HG03097 (cell line): ENCODE data around the gene PABPC1L.

Source experiments
- ATAC-seq: cut with Tn5 transposase; IDR thresholded peaks from one replicate; pipeline ENCODE4 v1.9.1; 2021; ENCODE audit not compliant: unreplicated experiment, low FRiP score

The PABPC1L gene

DNA sequence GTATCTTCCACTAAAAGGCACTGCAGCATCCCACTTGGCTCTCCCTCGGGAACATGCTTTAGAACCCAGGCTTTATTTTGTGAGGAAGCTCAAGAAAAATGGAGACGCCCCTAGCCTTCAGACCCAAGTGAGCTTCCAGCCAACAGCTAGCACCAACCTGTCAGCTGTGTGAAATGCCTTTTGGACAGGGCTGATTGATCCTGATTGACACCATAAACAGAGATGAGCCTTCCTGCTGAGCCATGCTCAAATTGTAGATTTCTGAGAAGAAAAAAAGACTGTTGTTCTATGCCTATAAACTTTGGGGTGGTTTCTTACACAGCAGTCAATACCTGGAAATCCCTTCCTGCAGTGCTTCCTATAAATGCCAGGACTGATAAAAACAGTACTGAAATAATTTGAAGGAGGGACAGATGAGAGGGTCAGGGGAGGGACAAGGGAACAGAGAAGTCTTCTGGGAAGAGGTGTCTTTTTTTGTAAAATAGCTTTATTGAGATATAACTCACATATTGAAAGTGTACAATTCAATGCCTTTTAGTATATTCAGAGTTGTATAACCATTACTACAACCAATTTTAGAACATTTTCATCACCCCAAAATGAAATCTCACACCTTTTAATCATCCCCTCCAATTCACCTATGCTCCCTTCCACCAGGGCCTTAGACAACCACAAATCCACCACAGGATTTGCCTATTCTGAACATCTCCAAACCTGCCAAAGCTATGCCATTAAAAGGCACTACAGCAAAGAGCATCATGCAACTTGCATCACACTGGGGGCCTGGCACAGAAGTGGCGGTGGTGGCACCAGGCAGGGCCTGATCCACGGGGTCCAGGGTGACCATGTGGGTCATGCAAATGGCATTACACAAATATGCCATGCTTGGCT lies 53.7 kb downstream of the PABPC1L start:
- no peak for ATAC-seq

- ATAC-seq = no peak
These were observed 55.8 kb downstream of the PABPC1L start for GRCh38 chr20:44965651-44966029.

DNA sequence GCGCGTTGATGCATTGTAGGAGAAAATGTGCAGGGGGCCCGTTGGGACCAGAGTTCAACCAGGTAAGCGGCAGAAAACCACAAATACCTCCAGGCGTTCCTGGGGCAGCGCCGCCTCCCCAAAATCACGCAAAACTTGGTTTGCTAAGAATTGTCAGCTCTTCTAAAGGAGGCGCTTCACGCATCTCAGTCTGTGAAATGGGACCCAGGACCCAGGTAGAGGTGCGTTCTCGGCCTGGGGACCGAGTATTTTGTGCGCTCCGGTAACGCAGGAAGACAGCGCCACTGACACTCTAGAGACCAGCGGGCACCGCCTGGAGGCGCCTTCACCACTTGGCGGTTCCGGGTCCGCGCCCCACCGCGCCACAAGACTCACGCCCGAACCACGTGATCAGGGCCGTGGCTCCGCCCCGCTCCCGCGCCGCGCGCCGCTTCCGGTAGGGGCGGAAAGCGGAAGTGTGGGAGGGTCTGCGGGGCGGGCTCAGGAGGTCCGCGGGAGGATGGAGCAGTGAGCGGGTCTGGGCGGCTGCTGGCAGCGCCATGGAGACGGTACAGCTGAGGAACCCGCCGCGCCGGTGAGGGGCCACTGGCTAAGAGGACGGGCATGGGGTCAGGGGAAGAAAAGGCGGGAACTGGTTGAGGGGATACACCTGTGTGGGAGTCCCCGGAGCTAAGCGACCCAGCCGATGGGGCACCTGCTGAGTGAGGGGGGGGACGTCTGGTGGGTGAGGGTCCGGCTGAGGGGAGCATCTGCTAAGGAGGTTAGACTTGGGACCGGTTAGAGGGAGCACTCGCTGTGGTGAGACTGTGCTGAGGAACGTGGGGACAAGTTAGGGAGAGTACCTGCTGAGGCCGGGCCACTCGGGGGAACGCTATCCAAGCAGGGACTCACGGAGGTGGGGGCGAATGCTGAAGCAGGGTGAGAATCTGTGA lies 56.4 kb downstream of the PABPC1L start, which contains the start of gene STK4:
Gene STK4 (plus strand): TSS at position 483 of the 932 bp plus-strand sequence. CDS start 57 bp downstream, at position 540.
- peak; percentile 65 for ATAC-seq

- no peak for ATAC-seq
These were observed 57.4 kb downstream of the PABPC1L start for GRCh38 chr20:44967207-44967807.

- no peak for ATAC-seq
These were observed 59.5 kb downstream of the PABPC1L start for GRCh38 chr20:44969300-44969894.

- ATAC-seq = no peak
These were observed 60.4 kb downstream of the PABPC1L start for GRCh38 chr20:44970243-44970757.

DNA sequence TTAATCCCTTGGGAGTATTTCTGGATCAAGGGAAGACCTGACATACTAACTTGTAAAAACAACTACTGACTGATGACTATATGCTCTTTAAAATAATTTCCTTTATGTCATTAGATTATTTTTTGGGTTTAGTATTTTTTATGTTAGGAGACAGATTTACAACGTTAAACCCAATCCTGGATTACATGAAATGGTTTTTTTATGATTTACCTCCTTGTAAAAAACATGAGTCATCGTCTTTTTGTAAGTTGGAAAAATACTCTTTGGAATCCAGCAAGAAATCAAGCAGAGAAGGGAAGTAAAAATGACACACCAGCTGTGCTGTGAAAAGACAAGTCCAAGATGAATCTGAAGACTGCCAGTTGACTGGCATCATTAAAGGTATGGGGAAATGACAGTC lies 63.2 kb downstream of the PABPC1L start:
- no peak for ATAC-seq

DNA sequence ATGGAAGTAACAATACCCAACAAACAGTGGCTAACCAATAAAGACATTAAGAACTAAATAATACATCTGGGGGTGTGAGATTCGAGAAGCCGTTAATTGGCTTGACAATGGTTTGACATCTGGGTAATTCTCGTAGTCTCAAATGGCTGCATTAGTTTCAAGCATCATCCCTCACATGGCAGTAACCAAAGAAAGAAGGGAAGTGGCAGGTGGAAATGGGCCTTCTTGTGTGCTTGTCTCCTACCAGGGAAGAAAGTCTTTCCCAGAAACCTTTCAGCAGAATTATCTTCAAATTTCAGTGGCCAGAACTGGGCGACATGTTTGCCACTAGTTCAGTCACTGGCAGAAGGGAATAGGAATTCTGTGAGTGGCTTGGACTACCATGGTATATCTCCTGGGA lies 66.8 kb downstream of the PABPC1L start:
- ATAC-seq = no peak

DNA sequence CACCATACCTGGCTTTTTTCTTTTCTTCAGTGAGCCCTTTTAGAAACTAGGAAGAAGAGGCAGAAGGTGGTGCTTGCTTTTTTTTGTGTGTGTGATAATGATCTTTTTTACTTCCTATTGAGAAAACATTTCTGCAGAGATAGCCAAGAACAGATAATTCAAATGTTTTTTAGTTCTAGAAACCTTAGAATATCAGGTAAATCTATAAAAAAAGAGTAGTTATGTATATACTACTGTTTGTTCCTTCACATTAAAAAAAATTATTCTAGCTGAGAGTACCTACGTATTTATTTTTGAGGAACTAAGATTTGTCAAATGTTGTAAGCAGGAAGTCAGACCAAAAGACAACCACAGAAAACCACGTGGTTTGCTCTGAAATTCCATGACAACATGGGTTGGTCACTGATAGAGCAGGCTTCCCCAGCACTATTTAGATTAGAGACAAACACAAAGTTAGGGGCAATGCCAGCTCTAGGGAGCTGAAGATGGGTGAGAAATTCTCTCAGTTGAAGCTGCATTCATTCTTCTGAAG lies 69.3 kb downstream of the PABPC1L start:
- peak; percentile 76 for ATAC-seq

DNA sequence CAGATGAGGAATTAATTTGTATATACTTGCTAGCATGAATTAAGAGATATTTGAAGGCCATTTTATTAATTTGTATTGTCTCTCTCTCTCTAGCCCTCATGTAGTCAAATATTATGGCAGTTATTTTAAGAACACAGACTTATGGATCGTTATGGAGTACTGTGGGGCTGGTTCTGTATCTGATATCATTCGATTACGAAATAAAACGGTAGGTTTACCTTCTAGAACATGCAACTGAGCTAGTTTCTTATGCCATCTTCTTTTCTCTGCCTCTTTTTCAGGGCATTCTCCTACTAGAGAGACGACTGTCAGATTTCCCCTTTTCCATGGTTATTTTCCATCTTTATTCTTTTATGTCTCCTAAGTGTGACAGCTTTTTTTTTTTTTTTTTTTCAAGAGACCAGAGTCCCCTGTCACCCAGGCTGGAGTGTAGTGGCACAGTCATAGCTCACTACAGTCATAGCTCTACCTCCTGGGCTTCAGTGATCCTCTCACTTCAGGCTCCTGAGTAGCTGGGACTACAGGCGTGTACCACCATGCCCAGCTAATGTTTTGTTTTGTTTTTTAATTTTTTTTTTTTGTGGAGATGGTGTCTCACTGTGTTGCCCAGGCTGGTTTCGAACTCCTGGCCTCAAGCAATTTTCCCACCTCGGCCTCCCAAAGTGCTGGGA lies 72.0 kb downstream of the PABPC1L start:
- no peak for ATAC-seq

GRCh38 chr20:44983093-44983674 lies 73.3 kb downstream of the PABPC1L start:
- no peak for ATAC-seq

GRCh38 chr20:44988631-44989171 lies 78.8 kb downstream of the PABPC1L start:
- ATAC-seq = no peak
